IPS-NIHi7 (cell line): ENCODE measurements around the gene HEXD.
"Not testable (repeated sequence)": the region's sequence is repeated elsewhere in the genome, so short reads cannot be mapped to it uniquely, and the experiment has no call there.

Experiments
- DNase-seq: peaks from one replicate; pipeline ENCODE4 v3.0.0; 2012; ENCODE audit warnings: mixed read lengths; ENCODE audit errors: extremely low spot score

HEXD gene

DNA sequence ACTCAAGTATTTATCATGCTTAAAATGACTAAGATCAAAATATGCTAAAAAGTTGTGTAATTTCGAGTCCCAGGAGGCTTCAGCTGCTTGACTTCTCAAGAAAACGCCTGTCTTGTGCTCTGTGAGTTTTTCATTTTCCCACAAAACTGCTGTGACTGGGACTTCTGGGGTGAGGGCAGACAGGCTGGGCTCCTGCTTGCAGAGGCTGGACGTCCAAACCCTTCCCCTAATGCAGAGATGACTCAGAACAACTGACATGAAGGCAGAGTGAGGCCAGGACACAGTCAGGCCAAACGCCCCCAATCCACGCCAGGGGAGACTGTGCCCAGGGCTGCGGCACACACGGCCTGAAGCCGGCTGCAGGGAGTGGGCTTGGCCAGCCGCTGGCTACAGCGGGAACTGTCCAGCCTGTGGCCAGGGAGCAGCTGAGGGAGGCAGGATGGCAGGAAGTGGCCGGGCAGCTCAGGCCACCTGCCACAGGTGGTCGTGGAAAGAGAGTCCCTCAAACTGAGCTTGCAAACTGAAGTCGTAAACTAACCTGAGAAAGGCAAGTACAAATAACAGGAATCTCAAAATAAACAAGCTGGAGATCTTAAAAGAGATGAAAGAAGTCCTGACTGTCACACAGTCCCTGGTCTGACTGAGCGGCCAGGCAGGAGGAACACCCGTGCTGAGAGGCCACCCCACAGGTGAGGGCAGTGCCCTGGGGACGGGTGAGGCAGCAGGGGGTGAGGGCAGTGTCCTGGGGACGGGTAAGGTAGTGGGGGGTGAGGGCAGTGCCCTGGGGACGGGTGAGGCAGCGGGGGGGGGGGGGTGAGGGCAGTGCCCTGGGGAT is 21.3 kb upstream of the HEXD start:
- DNase-seq, result no peak

DNA sequence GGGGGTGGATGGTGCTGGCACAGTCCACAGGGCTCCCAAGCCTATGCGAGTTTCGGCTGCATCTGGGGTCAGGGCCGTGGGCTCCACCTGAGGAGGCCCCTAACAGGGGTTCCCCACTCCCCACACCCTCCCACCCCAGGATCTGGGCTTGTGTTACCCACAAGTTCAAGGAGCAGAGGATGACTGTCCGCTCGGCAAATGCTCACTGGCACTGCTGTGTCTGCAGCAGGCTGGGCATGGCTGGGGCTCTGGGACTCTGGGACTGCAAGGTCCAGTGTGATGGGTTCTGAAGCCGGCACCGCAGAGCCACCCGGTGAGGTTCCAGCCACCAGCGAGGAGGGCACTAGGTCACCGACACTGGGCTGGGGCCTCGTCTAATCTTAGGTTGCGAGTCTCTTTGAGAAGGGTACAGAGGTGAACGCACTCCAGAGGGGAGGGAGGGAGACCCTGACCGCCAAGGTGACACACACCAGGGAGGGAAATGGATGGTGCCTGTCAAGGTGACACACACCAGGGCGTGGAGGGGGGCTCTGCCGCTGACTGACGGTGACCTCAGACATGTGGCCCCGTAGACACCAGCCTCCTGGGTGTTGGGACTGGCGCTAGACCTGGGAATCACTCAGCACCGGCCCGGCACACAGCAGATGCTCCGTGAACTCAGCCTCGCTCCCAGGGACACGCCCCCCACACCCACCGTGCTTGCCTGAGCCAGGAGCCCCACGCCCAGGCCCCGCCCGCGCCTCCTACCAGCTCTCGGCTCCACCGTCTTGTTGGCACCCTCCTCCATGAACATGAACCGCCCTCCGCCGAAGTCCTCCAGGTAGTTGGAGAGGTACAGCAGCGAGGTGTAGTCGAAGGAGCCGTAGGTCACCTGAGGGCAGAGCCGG is 20.5 kb upstream of the HEXD start:
- DNase-seq, result no peak

DNA sequence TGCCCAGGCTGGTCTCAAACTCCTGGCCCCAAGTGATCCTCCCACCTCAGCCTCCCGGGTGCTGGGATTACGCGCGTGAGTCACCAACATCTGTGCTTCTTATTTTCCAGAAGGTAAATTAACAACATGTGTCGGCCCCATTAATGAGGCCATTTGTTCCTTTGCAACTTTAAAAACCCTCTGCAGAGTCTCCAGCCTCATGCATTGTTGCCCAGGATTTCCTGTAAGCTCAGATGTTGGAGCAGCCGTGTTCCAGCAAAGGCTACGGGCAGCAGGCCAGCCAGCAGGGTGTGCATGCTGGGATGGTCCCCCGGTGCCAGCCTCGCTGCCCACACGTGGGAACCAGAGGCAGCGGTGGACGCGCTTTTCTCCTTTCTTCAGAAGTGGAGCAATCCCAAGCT is 19.1 kb upstream of the HEXD start:
- no peak for DNase-seq

DNA sequence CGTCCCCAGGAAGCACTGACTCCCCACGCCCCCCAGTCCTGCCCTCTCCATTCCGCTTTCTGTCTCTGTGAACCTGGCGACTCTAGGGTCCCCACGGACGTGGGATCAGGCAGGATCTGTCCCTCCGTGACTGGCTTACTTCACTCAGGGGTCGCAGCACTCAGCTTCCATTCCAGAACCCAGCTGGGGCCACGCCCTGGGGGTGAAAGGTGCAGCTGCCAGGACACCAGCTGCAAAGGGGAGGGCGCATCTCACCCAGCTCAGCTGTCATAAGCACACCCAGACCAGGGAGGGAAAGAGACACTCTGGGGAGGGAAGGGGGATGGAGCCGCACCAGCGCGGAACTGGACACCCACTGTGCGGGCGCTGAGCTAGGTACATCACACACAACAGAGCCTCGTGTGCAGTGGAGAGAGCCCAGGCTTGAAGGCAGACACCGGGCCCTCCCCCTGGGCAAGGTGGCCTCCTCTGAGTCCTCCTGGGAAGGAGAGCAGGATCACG is 18.5 kb upstream of the HEXD start:
- no peak for DNase-seq

DNA sequence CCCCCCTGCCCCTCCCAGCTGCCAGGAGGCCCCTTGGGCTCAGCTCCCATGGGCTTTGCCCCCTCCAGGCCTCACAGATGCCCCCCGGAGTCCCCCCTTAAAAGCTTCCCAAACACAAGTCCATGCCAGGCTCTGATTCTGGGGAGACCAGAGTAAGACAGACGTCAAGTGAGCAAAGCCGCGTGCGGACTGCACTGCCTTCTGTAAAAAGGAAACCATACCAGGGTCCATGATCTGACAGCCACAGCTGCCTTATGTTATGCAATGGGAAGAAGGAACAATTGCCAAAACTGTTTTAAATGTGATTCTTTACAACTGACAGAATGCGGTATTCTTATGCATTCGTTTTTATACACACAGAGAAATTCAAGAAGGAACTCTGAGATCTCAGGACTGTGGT is 17.9 kb upstream of the HEXD start:
- no peak for DNase-seq

DNA sequence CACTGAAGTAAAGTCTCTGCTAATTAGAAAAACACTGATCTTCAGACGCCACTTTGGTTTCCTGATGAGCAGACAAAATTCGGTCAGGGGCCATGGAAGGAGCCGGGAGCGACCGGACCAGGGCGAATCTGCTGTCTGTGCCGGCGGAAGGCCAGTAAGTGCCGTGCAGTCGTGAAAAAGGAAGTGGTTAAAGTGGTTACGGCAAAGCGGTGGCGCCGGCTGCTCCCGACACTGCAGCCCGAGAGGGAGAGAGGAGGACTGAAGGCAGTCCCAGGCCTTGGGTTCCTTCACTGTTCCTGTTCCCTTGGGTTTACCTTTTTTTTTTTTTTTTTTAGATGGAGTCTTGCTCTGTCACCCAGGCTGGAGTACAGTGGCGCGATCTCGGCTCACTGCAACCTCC is 17.3 kb upstream of the HEXD start:
- no peak for DNase-seq

DNA sequence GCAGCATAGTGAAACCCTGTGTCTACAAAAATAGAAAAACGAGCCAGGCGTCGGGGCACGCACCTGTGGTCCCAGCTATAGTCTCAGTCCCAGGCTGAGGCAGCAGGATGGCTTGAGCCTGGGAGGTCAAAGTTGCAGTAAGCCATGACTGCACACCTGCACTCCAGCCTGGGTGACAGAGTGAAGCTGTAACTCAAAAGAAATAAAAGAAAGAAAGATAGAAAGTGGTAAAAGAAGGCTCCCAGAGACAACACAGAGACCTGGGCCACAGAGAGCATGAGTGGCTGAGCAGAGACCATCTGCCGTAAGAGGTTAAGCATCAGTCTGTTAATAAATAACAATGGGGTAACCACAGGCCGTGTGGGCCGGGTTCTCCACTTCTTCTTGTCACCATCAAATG is 15.3 kb upstream of the HEXD start:
- no peak for DNase-seq

DNA sequence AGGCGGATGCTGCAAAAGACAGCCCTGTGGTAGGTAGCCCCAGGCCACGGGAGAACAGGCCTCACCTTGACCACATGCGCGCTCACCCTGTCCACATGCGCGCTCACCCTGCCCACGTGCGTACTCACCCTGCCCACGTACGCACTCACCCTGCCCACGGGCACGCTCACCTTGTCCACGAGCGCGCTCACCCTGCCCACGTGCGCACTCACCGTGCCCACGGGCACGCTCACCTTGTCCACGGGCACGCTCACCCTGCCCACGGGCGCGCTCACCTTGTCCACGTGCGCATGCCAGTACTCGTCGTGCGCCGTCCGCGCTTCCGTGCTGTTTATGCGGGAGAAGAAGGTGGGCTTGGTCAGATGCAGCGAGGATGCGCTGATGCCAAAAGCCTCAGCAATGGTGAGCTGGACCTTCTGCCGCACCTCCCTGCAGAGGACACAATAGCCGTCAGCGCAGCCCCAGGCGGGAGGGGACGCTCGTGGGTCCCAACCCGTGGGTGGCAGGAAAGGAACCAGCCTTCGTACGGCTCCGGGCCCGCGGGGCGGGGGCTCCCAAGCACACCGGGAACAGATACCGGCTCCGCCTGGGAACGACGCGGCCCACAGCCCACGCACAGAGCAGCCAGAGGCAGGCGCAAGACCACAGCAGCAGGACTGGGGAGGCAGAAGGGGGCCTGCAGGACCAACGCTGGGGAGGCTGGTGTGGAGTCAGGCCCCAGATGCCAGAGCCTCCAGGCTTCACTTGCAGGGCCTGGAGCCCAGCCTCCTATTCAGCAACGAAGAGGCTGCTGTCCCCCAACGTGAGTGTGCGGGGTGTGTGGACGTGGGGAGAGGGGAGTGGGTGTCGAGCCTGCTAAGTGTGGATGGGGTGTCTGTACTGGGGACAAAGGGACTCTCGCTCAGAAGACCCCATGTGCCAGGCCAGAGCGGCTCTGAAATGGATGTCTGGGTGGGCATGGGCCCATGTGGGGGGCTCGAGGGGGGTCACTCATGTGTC is 14.2 kb upstream of the HEXD start:
- no peak for DNase-seq

DNA sequence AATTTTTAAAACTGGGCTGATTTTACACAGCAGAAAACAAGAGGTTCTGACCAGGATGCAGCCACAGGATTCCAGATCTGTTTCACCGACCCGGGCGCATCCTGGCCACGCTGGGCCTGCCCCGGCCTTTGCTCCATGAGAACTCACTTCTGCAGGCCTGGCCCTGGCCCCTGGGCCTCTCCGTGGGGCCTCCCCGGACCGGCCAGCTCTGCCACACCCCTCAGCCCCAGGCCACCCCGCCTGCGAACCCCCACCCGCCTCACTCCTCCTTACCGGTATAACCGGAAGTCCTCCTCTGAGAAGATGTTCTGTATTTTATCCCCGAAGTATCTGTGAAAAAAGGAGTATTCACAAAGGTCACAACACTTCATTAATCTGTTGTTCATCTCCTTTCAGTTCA is 13.1 kb upstream of the HEXD start:
- no peak for DNase-seq

DNA sequence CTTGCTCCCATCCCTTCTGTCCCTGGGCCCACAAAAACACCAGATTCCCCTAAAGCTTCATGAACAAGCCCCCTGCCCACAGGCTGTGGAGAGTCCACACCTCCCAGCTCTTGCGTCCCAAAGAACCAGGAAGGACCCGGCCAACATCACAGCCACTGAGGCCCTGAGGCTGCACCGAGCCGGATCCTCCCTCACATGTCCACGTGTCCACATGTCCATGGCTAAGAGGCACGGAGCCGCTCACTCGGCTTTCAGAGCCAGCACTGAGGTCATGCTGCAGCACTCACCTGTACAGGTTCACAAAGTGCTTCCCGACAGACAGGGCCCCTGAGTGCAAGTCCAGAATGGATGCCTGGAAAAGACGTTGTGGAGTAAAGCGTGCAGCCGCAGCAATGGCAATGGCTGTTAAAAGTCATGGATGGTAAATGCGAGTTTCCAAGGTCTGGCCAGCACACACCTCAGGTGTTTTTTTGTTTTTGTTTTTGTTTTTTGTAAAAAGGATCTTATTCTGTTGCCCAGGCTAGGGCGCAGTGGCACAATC is 11.9 kb upstream of the HEXD start:
- DNase-seq, result no peak

DNA sequence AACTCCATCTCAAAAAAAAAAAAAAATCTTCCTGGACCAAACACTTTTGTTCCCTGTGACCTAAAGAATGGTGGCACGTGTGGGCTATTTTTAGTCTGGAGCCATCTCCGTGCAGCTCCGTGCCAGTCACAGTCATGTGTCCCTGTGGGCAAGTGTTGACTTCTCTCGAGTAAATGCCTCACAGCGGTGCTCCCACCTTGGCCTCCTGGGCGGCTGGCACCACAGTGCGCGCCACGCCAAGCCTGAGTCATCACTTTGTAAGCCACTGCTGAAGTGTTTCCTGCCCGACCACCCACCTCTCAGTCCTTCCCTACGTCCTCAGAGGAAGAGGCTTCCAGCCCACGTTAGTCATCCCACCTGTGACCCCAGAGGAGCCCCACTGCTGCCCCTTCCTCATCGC is 10.9 kb upstream of the HEXD start:
- DNase-seq, result no peak

DNA sequence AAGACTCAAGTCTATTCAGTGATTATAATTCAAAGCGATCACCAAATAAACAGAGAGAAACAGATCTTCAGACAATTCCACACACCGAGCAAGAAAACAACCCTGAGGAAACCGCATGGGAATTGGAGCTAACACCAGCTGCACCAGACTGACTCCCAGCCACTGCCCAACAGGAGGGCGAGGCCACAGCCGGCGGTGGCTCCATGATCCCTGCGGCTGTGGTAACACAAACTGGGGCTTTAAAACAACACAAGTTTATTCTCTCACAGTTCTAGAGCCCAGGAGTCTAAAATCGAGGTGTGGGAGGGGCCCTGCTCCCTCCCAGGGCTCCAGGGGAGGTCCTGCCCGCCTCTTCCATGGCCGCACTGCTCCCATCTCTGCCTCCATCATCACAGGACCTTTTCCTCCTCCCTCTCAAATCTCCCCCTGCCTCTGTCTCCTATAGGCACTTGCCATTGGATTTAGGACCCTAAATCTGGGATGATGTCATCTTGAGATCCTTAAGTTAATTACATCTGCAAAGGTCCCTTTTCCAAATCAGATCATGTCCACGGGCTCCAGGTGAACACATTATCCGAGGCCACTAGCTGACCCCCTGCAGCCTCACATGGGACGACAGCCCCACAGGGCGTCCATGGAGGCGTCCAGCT is 9.7 kb upstream of the HEXD start:
- DNase-seq, result no peak

DNA sequence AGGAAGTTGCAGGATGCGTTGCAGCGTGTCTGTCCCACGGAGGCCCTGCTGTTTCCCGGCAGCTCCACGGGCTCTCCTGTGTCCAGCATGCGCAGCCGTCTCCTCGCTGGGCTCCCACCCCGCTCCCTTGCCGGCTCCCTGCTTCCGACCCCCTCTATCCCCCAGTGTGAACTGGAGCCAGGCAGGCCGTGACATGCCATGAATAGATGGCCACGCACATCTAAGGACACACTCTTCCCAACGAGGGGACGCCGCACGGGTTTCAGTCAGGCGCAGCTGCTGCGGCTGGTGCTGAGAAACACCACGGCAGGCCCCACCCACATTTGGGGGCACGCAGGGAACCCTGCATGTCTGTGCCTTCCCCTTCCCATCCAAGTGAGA is 9.2 kb upstream of the HEXD start:
- DNase-seq, result no peak

DNA sequence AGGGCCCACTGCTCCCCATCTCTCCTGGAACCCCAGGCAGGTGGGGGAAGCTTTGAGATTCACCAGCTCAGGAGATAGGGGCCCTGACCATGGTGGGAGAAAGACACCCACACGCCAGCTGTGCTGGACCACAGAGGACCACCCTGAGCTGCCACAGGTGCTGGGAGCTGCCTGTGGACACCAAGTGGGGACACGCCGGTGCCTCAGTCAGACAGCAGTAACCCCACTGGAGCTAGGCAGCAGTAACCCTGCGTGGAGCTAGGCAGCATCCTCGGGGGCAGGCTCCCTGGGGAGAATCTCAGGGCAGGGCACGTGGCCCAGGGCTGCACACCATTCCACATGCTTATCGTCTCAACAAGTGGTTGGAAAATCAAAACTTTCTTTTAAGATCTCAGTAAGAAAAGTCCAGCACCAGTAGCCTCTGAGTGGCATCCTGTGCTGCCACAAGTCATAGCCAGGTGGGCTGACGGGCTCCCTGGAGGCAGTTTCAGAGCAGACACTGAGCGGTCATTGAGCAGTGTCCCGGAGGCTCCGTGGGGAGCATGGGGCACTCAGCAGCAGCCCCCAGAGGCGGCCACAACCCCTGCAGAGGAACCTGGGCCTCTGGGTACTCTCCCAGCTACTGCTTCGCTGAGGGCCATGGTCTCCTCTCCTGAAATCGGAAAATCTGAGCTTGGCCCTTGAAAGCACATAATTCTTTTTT is 8.0 kb upstream of the HEXD start:
- no peak for DNase-seq

DNA sequence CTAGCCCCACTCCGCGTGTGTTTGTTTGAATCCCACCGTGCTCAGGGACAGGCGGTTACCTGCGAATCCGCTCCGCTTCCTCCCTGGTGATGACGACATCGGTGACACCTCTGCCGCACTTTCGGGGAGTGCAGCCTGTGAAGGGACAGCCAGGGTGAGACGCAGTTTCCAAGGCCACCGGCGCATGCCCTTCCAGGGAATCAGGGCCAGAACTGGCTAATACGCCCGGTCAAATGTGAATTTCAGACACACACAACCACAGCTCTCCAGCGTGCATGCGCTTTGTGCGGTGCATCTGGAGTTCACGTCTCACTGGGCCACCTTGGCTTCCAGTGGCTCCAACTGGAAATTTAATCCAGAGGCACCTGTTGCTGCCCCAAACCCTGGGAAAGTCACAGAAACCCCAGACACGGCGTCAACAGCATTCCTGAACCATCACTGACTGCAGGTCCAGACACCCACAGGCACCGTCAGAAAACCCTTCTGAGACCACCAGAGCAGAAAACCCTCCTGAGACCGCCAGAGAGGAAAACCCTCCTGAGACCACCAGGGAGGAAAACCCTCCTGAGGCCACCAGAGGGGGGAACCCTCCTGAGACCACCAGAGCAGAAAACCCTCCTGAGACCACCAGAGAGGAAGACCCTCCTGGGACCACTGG is 6.6 kb upstream of the HEXD start:
- DNase-seq, result no peak

DNA sequence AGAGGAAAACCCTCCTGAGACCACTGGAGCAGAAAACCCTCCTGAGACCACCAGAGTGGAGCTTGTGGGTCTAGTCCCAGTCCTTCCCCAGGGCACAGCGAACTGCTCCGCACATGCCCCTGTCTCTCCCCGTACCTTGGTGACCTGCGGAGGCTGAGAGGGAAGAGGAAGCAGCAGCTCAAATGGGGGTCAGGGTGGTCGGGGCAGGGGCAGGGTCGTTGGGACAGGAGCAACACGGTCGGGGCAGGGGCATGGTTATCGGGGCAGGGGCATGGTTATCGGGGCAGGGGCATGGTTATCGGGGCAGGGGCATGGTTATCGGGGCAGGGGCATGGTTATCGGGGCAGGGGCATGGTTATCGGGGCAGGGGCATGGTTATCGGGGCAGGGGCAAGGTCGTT is 6.1 kb upstream of the HEXD start:
- DNase-seq, result not testable (repeated sequence)

DNA sequence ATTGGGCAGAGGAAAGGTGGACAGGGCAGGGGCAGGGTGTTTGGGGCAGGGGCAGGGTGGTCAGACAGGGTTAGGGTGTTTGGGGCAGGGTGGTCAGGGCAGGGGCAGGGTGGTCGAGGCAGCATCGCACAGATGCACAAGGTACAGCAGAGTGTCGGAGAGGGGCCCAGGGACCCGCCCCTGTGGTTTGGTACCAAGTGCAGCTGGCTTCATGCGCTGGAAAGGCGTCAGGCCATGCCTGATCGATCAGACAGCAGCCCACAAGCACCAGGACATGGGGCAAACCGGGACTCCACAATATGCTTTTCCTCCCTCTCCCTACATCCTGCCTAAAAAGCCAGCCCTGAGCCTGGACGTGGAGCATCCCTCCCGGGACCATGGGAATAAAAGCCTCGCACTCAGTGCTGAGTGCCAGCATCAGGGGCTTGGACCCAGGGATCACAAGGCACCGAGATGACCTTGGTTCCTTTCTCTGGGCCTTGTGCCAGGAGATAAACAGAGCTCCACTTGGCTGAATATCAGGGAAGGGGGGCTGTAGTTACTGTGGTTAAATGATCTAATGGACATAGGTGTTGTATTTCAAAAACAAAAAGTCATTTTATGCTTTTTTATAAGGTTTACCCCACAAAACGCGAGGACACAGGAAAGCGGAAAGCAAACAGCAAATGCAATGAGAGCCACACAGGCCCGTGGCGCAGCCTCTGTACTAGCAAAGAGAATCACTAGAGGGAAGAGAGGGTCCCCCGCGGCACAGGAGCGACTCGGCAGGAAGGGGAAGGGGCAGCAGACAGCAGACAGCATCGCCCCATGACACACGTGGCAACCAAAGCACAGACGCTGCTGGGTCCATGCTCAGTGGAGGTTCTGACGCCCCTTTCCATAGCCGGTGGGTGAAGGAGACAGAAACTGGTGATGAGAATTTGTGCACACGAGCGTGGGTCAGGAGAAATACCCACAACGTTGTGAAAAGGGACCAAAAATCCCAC is 5.3 kb upstream of the HEXD start:
- DNase-seq, result no peak

DNA sequence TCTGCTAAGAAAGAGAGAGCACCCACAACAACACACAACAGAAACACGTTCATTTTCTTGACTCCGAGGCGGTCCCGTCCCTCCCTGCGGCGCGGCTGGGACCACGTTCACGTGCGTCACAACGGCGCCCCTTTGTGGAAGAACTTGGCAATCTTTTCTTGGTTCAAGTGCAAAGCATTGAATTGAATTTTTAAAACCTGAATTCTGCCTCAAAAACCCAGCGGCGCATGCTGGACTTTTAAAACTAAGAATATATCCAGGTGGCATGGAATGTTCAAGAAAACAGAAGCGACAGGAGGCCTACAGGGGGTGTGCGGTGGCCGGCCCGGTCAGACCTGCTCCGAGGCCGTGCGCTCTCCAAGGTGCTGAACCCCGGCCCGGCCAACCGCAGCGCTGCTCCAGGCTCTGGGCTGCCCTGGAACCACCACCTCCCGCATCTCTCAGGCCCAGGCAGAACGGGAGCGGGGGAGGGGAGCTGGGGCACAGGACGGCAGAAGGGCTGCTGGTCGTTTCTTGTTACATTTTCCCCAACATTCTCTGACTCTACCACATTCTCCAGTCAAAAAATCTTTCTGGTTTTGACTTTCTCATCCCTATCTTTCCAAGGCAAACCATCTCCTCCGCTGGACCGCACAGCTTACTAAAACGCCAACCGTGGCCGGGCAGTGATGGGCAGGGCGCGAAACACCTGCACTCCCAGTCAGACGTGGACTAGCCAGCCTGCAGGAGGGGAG is 3.4 kb upstream of the HEXD start:
- peak; percentile 98 for DNase-seq
